ENCODE data around the gene TUBA3E.
"Not testable (repeated sequence)": the region's sequence is repeated elsewhere in the genome, so short reads cannot be mapped to it uniquely, and the experiment has no call there.

Gene TUBA3E

GRCh38 chr2:130162486-130162885 is 35.8 kb downstream of the TUBA3E start:
- not testable (repeated sequence) for DNase-seq (ENCODE audit: low read depth)

DNA sequence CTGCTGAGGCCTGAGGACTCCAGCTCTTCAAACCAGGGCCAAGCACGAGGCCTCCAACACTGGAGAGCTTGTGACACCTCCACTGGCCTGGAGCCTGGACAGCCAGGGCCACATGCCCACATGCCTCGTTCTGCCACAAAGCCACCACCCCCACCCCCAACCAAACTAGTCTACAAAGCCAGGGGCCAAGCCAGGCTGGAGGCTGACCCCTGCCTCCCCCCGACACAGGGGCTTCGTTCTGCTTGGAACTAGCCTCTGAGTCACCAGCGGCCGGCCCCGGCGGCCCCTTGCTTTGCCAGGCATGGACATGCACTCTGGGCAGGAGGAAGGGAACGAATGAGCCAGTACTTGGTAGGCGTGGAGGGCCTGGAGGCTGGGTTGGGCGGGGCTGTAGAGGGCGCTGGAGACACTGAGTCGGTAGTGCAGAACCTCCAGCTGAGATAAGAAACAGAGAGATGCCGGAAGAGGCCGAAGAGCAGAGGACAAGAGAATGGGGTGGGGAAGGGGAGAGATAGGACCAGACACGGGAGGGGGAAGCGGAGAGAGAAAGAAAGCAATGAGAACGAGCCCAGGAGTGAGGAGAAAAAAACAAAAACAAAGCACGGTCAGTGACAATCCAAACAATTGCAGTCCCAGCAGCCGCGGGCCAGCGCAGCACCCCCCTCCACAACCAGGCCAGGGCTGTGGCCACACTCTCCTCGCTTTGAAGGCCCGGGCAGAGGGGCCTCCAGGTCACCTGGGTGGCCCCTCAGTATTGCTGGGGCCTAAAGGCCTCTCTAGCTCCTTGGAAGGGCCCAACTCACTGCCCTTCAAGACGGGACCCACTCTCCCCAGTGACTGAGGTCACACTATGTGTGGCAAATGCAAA is 37.2 kb downstream of the TUBA3E start:
- DNase-seq (ENCODE audit: low read depth), result not testable (repeated sequence)

DNA sequence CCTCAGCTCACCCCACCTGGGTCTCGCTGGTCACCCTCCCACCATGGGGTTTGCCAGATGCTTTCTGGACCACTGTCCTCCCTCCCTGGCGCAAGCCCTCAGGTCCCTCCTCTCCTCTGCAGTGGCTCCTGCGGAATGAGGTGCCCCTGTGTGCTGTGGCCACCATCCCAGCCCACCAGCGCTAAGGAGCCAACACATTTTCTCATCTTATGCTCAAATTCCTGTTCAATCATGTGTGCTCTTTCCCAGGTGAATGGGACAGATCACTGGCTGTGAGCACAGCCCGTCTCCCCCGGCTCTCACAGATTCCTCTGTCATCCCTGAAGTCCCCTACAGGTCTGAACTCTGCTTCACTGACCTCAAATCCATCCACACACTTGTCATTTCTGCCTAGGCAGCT is 38.1 kb downstream of the TUBA3E start:
- no peak for DNase-seq (ENCODE audit: low read depth)

- DNase-seq (ENCODE audit: low read depth), result not testable (repeated sequence)
Measured at GRCh38 chr2:130159376-130159775, 38.9 kb downstream of the TUBA3E start.

DNA sequence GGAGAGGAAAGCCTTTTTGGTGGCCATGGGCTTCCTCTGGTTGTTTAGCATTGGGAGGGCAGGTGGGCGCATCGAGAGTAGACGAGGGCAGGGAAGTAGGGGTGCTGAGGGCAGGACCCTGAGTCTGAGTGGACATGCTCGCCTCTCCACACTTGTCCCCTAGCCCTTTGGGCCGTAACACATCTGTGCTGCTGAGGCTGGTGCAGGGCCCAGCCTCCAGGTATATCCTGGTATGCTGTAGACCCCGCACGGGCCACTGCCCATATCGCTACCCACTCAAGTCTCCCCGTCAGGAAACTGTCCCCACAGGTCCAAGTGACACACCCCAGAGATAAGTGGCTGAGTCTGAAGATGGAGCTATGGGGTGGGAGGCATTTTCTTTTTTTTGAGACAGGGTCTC is 39.6 kb downstream of the TUBA3E start:
- DNase-seq (ENCODE audit: low read depth), result no peak

GRCh38 chr2:130157825-130158514 is 40.3 kb downstream of the TUBA3E start:
- DNase-seq (ENCODE audit: low read depth), result not testable (repeated sequence)

DNA sequence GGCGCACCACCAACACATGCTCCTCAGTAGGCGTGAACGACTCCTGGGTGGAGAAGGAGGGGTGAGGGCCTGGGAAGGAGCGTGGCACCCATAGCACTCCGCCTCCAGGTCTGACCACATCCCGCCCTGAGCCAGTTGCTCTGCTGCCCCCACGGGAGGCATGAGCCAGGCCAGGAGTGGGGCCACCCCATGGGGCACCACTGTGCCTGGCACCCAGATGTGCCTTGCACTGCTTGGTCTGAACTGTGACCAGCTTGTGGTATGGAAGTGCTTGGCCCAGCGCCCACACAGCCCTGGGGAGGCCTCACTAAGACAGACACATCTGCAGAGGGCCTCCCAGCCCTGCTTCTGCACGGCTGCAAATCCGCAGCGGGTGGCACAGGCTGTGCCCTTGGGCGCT is 40.9 kb downstream of the TUBA3E start:
- not testable (repeated sequence) for DNase-seq (ENCODE audit: low read depth)

GRCh38 chr2:130156624-130157004 is 41.6 kb downstream of the TUBA3E start:
- no peak for DNase-seq (ENCODE audit: low read depth)

DNA sequence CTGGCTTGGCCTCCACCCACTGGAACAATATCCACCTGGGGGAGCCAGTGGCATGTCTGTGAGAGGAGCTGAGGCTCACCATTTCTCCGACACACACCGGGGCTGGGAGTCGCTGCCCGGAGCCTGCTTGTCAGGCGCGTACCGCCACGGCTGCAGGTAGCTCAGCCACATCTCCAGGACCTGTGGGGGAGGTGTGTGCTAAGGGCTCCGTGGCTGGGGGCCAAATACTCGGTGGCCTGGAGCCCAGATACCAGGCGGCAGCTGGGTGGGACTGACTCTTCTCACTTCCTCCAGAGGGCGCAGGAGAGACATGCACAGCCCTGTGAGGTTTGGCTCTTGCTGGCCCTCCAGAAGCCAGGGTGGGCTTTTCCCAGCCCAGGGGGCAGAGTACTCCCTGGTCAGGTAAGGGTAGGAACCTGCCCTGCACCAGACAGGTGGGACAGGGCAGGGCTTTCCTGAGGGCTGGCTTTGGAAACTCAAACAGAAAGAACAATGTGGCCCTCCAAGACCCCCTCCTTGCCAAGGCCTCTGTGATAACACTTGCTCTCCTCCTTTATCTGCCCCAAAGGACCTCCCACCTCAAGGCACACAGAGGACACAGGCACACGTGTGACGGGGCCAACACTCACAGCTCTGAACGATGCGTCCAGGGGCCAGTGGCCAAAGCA is 42.1 kb downstream of the TUBA3E start:
- not testable (repeated sequence) for DNase-seq (ENCODE audit: low read depth)

- no peak for DNase-seq (ENCODE audit: low read depth)
Measured at GRCh38 chr2:130154773-130155765, 43.2 kb downstream of the TUBA3E start.

DNA sequence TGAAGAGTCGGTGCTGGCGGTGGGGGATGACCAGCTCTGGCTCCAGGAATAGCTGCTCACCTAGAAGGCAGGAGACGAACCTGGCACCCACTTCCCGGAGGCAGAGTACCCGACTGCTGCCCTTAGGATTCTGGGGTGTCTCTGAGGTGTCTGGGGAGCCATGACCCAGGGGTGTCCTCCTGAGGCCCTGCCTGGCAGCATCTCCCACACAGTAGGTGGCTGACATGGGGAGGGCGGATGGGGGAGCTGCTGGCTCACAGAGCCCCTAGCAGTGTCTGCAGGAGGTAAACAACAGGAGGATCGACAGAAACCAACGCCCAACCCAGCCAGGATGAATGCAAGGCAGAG is 43.8 kb downstream of the TUBA3E start:
- not testable (repeated sequence) for DNase-seq (ENCODE audit: low read depth)

GRCh38 chr2:130153721-130154422 is 44.4 kb downstream of the TUBA3E start:
- DNase-seq (ENCODE audit: low read depth), result not testable (repeated sequence)

DNA sequence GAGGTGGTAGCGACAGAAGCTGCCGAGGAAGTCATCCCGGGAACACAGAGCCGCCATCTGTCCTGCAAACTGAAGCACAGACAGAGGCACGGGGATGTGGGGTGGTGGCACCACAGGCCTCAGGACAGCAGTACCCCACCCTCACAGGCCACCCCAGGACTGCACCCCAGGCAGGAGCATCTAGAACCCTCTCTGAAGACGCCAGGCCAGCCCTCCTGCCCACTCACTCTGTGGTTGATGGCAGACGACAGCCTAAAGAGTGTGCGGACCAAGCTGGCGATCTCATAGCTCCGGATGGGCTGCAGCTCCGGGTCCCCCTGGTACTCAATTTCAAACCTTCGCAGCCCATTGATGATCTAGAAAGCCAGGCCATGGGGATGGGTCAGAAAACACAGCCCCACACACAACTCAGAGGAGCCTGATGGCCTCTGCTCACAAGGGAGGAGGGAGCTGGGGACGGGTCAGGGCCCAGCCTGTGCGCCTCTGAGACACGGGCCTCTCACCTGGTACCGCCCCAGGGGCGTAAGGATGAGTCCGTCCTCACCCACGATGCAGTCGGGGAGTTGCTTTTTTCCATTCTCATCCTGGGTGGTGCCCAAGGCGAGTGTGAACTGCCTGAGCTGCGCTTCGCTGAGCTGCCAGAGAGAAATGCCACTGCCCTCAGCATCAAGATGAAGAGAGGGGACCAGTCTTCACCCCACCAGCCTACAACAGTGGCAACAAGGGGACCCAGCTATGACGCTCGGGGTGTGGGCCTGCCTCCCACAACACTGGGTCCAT is 45.2 kb downstream of the TUBA3E start:
- DNase-seq (ENCODE audit: low read depth), result no peak

- DNase-seq (ENCODE audit: low read depth), result not testable (repeated sequence)
Measured at GRCh38 chr2:130152136-130152815, 46.0 kb downstream of the TUBA3E start.

DNA sequence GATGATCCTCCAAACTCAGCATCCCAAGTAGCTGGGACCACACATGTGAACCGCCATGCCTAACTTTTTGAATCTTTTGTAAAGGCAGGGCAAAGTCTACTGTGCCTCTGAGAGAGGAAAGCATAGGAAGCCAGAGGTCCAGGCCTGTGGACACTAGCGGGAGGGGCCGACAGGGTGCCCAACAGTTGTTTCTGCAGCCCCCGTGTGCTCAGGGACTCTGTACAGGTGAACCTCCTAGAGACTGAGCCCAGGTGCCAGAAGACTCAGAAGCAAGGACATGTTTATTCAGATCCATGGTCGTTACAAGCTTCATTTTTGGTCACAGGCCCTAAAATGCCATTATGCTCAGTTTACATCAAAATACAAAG is 47.1 kb downstream of the TUBA3E start:
- not testable (repeated sequence) for DNase-seq (ENCODE audit: low read depth)

GRCh38 chr2:130150181-130151144 is 47.8 kb downstream of the TUBA3E start:
- no peak for DNase-seq (ENCODE audit: low read depth)

DNA sequence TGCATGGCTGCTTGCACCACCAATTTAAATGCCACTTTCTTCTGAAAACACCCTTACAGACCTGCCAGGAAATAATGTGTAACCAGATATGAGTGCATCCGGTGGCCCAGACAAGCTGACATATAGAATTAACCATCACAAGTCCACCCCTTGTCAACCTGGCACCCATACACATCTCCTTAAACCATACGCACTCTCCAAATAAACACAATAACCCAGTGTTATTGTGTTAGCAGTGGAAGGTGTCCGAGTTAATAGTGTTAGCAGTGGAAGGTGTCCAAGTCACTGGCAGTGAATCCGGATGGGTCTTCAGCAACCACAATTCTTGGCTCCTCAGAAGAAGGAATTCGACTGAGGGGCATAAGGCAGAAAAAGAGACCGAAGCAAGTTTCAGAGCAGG is 49.7 kb downstream of the TUBA3E start:
- DNase-seq (ENCODE audit: low read depth), result not testable (repeated sequence)

DNA sequence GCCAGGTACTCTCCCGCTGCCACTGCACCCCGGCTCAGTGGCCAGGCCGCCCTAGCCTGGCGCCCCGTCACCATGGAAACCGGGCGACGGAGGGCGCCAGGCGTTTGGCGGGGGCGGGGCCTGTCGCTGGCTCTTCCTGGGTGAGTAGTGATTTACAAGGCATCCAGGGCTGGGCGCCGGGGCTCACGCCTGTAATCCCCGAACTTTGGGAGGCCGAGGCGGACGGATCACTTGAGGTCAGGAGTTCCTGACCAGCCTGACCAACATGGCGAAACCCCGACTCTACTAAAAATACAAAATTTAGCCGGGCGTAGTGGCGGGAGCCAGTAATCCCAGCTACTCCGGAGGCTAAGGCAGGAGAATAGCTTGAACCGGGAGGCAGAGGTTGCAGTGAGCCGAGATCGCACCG is 53.2 kb downstream of the TUBA3E start, which contains the start of gene CCDC74B:
CCDC74B (minus strand) TSS at position 107 of the 409 bp plus-strand sequence. CDS start 116 bp downstream, outside the sequence.
- peak; percentile 31 for DNase-seq (ENCODE audit: low read depth)
